GM19023 (cell line): ENCODE results near the gene VAV1.
"Not testable (repeated sequence)": the region's sequence is repeated elsewhere in the genome, so short reads cannot be mapped to it uniquely, and the experiment has no call there.

Experiments
- ATAC-seq: cut with Tn5 transposase; IDR thresholded peaks from one replicate; pipeline ENCODE4 v1.9.1; 2021; ENCODE audit warnings: mild to moderate bottlenecking, moderate library complexity; ENCODE audit not compliant: unreplicated experiment

VAV1 gene

GRCh38 chr19:6779206-6779605, 6.7 kb downstream of the VAV1 start:
- ATAC-seq = no peak

- ATAC-seq = no peak
Observed at GRCh38 chr19:6787393-6787792, 14.9 kb downstream of the VAV1 start.

GRCh38 chr19:6788896-6789295, 16.4 kb downstream of the VAV1 start:
- no peak for ATAC-seq

GRCh38 chr19:6790194-6791128, 18.0 kb downstream of the VAV1 start:
- ATAC-seq = no peak

GRCh38 chr19:6791237-6791636, 18.7 kb downstream of the VAV1 start:
- no peak for ATAC-seq

GRCh38 chr19:6793411-6793810, 20.9 kb downstream of the VAV1 start:
- ATAC-seq = no peak

GRCh38 chr19:6793973-6794372, 21.5 kb downstream of the VAV1 start:
- no peak for ATAC-seq

- no peak for ATAC-seq
Observed at GRCh38 chr19:6794686-6795431, 22.4 kb downstream of the VAV1 start.

GRCh38 chr19:6796278-6796677, 23.8 kb downstream of the VAV1 start:
- ATAC-seq = no peak

- ATAC-seq = no peak
Observed at GRCh38 chr19:6797646-6798045, 25.1 kb downstream of the VAV1 start.

- ATAC-seq = not testable (repeated sequence)
Observed at GRCh38 chr19:6800160-6800790, 27.8 kb downstream of the VAV1 start.

GRCh38 chr19:6800991-6801484, 28.5 kb downstream of the VAV1 start:
- ATAC-seq = no peak

- no peak for ATAC-seq
Observed at GRCh38 chr19:6801485-6802086, 29.1 kb downstream of the VAV1 start.

- no peak for ATAC-seq
Observed at GRCh38 chr19:6802336-6803035, 30.0 kb downstream of the VAV1 start.

- no peak for ATAC-seq
Observed at GRCh38 chr19:6803036-6803404, 30.5 kb downstream of the VAV1 start.

GRCh38 chr19:6806488-6806887, 34.0 kb downstream of the VAV1 start:
- ATAC-seq = no peak

- ATAC-seq = no peak
Observed at GRCh38 chr19:6807291-6807690, 34.8 kb downstream of the VAV1 start.

- no peak for ATAC-seq
Observed at GRCh38 chr19:6808494-6808893, 36.0 kb downstream of the VAV1 start.

GRCh38 chr19:6809262-6809661, 36.8 kb downstream of the VAV1 start:
- ATAC-seq = no peak

- no peak for ATAC-seq
Observed at GRCh38 chr19:6811378-6811777, 38.9 kb downstream of the VAV1 start.
